Prostate gland (tissue), 2 donors: Measurements from ENCODE around the gene UBE2H. TPM values are rescaled to one million over a fixed set of nuclear protein-coding genes. Genes with fewer than 3 reads are reported as not detected.

ENCODE experiments used
- DNase-seq: peaks from one replicate; pipeline ENCODE4 v3.0.0-alpha.2; 2019; ENCODE audit warnings: low spot score
- H3K27ac ChIP-seq, 2 donors: fragments of 200-600 bp; sonication (generic); 2 replicates each; pipeline ENCODE4 v1.5.1; 2017 to 2019
- H3K27me3 ChIP-seq: fragments of 200-600 bp; sonication (generic); replicated peaks from 2 replicates; pipeline ENCODE4 v1.5.1; 2019; ENCODE audit not compliant: insufficient read depth
- H3K36me3 ChIP-seq, 2 donors: fragments of 200-600 bp; sonication (generic); 1 replicate in 1 of 2; 2 replicates in 1 of 2; pipeline versions ENCODE4 v1.5.1 to v1.8.1; 2017 to 2019
- H3K4me1 ChIP-seq: fragments of 200-600 bp; sonication (generic); replicated peaks from 2 replicates; pipeline ENCODE4 v1.5.1; 2019
- H3K4me3 ChIP-seq, 2 donors: fragments of 200-600 bp; sonication (generic); 2 replicates each; pipeline ENCODE4 v1.5.1; 2017 to 2019
- H3K9me3 ChIP-seq: fragments of 200-600 bp; sonication (generic); 2 replicates; pipeline ENCODE4 v1.5.1; 2017
- CTCF ChIP-seq, 4 experiments: fragments of 200-600 bp in 2 of 4; fragments of 450-650 bp in 2 of 4; sonication (generic) in 2 of 4; IDR thresholded peaks; 1 replicate in 3 of 4; 2 replicates in 1 of 4; pipeline ENCODE4 v1.5.1; 2016 to 2019; ENCODE audit warnings: antibody characterized with exemption in 4 of 4, mild to moderate bottlenecking in 2 of 4, moderate library complexity in 2 of 4
- POLR2A ChIP-seq: fragments of 450-650 bp; IDR thresholded peaks from one replicate; pipeline ENCODE4 v1.6.1; 2016; ENCODE audit warnings: antibody characterized with exemption, mild to moderate bottlenecking
- POLR2AphosphoS5 ChIP-seq: sonication (generic); formaldehyde crosslinking; IDR thresholded peaks from one replicate; pipeline ENCODE4 v1.6.1; 2017; ENCODE audit warnings: antibody characterized with exemption
- WGBS: methylation state at CpG from one replicate; pipeline ENCODE4 v1.1.5; 2018; 5-methylcytosine and 5-hydroxymethylcytosine counted together
- intact Hi-C: fragments of 100-400 bp; cut with DNase I; formaldehyde crosslinking; loops from one replicate; pipeline ENCODE4 v1.14.2; 2022
- total RNA-seq, 2 donors: library from RNA; depleted of rRNA; stranded (reverse); fragments of >200 nt; gene quantifications; one replicate each; pipeline ENCODE4 v1.1.0, GENCODE V29; 2016

Gene UBE2H
- total RNA-seq, 2 donors from 2014 or later: 78.4 to 105 TPM

DNA sequence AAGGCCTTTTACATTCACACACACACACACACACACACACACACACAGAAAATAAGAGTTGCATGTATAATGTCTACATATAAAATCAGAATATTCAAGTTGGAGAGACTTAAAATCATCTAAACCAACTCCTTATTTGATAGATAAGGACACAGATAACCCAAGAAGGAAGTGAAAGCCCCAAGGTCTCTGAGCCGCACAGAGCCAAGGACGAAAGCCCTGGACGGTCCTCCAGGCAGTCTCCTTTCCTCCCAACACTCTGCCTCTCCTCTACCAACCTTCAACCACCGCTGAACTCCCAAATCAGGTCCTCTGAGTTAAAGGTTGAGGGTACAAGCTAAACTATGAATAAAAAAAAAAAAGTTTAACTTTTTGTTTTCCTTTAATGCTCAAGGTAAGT is 28.2 kb downstream of the UBE2H start:
- intact Hi-C loops: no loop called here
- no peak for DNase-seq
- Histone ChIP-seq H3K27me3 (no peaks in the 10 kb centered on the region), H3K27ac (no peak overlapping the region), H3K4me1 (no peaks in the 10 kb centered on the region), H3K36me3 (no peaks in the 10 kb centered on the region), H3K9me3 (no peaks in the 10 kb centered on the region), H3K4me3 (no peak overlapping the region)
- WGBS: 88% methylated on average over 4 of the region's 4 CpGs
- TF ChIP-seq POLR2A (no peak), CTCF (IDR thresholded peaks at IDR 0.05) (no peak), POLR2AphosphoS5 (no peak)

- intact Hi-C loops: no loop called here
- TF ChIP-seq POLR2A (no peak), POLR2AphosphoS5 (peak; percentile 5)
- no peaks in the 10 kb centered on the region for H3K9me3 ChIP-seq
- H3K36me3 ChIP-seq: no peaks in the 10 kb centered on the region
- no peaks in the 10 kb centered on the region for H3K27me3 ChIP-seq
- WGBS: 44% methylated on average over 2 of the region's 2 CpGs
- no peak overlapping the region for H3K4me3 ChIP-seq
- no peaks in the 10 kb centered on the region for H3K4me1 ChIP-seq
- no peak for DNase-seq
- no peak overlapping the region for H3K27ac ChIP-seq
These were observed 29.1 kb downstream of the UBE2H start for GRCh38 chr7:129923709-129924108.

GRCh38 chr7:129919492-129919891 is 33.3 kb downstream of the UBE2H start:
- 92% methylated on average over 2 of the region's 2 CpGs for WGBS
- Histone ChIP-seq H3K36me3 (no peaks in the 10 kb centered on the region), H3K4me1 (peaks cover 26% of the 10 kb centered on the region)

GRCh38 chr7:129918922-129919321 is 33.8 kb downstream of the UBE2H start:
- no peaks in the 10 kb centered on the region for H3K27me3 ChIP-seq
- H3K4me3 ChIP-seq: no peak overlapping the region
- DNase-seq: no peak
- 83% methylated on average over 5 of the region's 5 CpGs for WGBS
- no peaks in the 10 kb centered on the region for H3K36me3 ChIP-seq
- intact Hi-C loops: no loop called here
- no peaks in the 10 kb centered on the region for H3K9me3 ChIP-seq
- no peak for TF ChIP-seq POLR2AphosphoS5
- TF ChIP-seq POLR2A: no peak
- TF ChIP-seq CTCF (IDR thresholded peaks at IDR 0.05): no peak
- peaks cover 26% of the 10 kb centered on the region for H3K4me1 ChIP-seq
- no peak overlapping the region for H3K27ac ChIP-seq

More at GRCh38 chr7:129919492-129919891, 33.3 kb downstream of the UBE2H start:
- Histone ChIP-seq H3K27me3 (no peaks in the 10 kb centered on the region), H3K9me3 (no peaks in the 10 kb centered on the region), H3K4me3 (no peak overlapping the region), H3K27ac (no peak overlapping the region)
- TF ChIP-seq CTCF (IDR thresholded peaks at IDR 0.05) (no peak), POLR2A (no peak), POLR2AphosphoS5 (no peak)
- no peak for DNase-seq
- intact Hi-C loops: no loop called here

DNA sequence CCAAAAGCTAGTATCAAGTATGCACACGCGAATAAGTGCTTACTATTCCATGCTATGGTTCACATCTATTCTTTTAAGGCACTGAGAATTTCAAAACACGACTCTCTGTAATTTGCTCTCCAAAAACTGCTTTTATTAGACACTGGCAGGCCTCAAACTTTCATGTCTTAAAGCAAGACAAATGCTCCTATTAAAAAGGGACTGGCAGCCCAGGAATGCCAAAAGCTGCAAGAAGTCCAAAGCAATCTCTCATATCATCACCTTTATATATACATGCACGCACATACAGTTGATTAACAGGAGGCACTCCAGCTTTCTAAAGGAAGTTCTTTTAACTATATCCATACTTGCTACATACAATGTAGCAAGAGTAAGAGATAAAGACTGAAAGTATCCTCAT is 34.8 kb downstream of the UBE2H start:
- no peaks in the 10 kb centered on the region for H3K27me3 ChIP-seq
- intact Hi-C loops: no loop called here
- no peak overlapping the region for H3K4me3 ChIP-seq
- 16% methylated on average over 4 of the region's 4 CpGs for WGBS
- DNase-seq: no peak
- peaks cover 26% of the 10 kb centered on the region for H3K4me1 ChIP-seq
- H3K9me3 ChIP-seq: no peaks in the 10 kb centered on the region
- H3K36me3 ChIP-seq: no peaks in the 10 kb centered on the region
- no peak overlapping the region for H3K27ac ChIP-seq
- TF ChIP-seq CTCF (IDR thresholded peaks at IDR 0.05) (no peak), POLR2AphosphoS5 (no peak), POLR2A (no peak)
